ENCODE measurements around the gene EDRF1. TPM values are rescaled to one million over a fixed set of nuclear protein-coding genes. Genes with fewer than 3 reads are reported as not detected.

The EDRF1 gene
- total and polyA plus RNA-seq, 2 of the 8 experiments (the other 6 are each of a cell fraction or from before 2014, with no cell fraction given): 19.9 to 37.8 TPM

GRCh38 chr10:125734148-125734547, 14.6 kb downstream of the EDRF1 start:
- TF ChIP-seq POLR2A (IDR thresholded peaks at IDR 0.05; ENCODE audit: control extremely low read depth in 1 of 2, low read depth in 2 of 2, low read length in 2 of 2) (no peak), RBBP5 (IDR thresholded peaks at IDR 0.05; ENCODE audit: borderline replicate concordance, low read depth, low read length) (no peak), YY1 (IDR thresholded peaks at IDR 0.05; ENCODE audit: low read depth, low read length) (no peak), NANOG (IDR thresholded peaks at IDR 0.05; ENCODE audit: insufficient read depth, low read depth, low read length, poor library complexity, severe bottlenecking) (no peak), USF2 (IDR thresholded peaks at IDR 0.05; ENCODE audit: low read length) (no peak), HDAC6 (IDR thresholded peaks at IDR 0.05; ENCODE audit: low read depth, low read length) (no peak), JUN (IDR thresholded peaks at IDR 0.05; ENCODE audit: low read depth, low read length) (no peak), JUND (IDR thresholded peaks at IDR 0.05; ENCODE audit: low read length) (no peak)
- CTCF ChIA-PET (ENCODE audit: partially characterized antibody): no interaction called here

More at GRCh38 chr10:125734148-125734547, 14.6 kb downstream of the EDRF1 start:
- Histone ChIP-seq H3K23me2 (ENCODE audit: low read depth, low read length) (no peaks in the 10 kb centered on the region), H2AFZ (ENCODE audit: low read length) (no peak overlapping the region), H3K9ac (replicated peaks in 1 of 4; ENCODE audit: extremely low read depth in 1 of 4, low read depth in 3 of 4, low read length in 3 of 4) (no peak overlapping the region), H3K36me3 (ENCODE audit: control insufficient read depth in 2 of 4, insufficient read depth in 4 of 4, low read length in 3 of 4) (peaks cover 33 to 95% (median 84%) of the 10 kb centered on the region in 4 experiments), H3K56ac (replicated peaks; ENCODE audit: insufficient read length, low read depth, low read length) (no peak overlapping the region), H3K9me3 (ENCODE audit: insufficient read depth in 2 of 2, low read depth in 1 of 2, low read length in 1 of 2) (no peaks in the 10 kb centered on the region), H4K91ac (replicated peaks; ENCODE audit: insufficient read length, low read length) (no peak overlapping the region), H2BK5ac (ENCODE audit: low read depth, low read length) (no peak overlapping the region), H3K23ac (ENCODE audit: insufficient read length) (no peak overlapping the region), H3K4me2 (ENCODE audit: insufficient read depth in 1 of 2, low read depth in 2 of 2, low read length in 2 of 2) (no peak overlapping the region), H2BK15ac (ENCODE audit: low read length) (no peak overlapping the region), H3K4me1 (replicated peaks in 1 of 4; ENCODE audit: control insufficient read depth in 3 of 4, insufficient read depth in 4 of 4, low read length in 3 of 4) (no peaks in the 10 kb centered on the region), H2BK120ac (replicated peaks; ENCODE audit: low read depth, low read length) (no peak overlapping the region), H4K5ac (ENCODE audit: insufficient read length, low read depth, low read length) (no peak overlapping the region), H3K79me2 (ENCODE audit: control insufficient read depth in 1 of 2, insufficient read depth in 2 of 2, low read length in 2 of 2) (no peaks in the 10 kb centered on the region), H3K4me3 (ENCODE audit: extremely low read depth in 1 of 4, insufficient read depth in 2 of 4, low read depth in 3 of 4, low read length in 4 of 4) (no peak overlapping the region), H4K8ac (ENCODE audit: extremely low read depth, insufficient read depth, low read length) (no peak overlapping the region), H4K20me1 (replicated peaks in 1 of 2; ENCODE audit: control insufficient read depth in 1 of 2, insufficient read depth in 2 of 2, low read length in 2 of 2) (peaks cover 0 to 6% of the 10 kb centered on the region in 2 experiments), H3K18ac (ENCODE audit: extremely low read depth, low read length) (no peak overlapping the region), H2BK20ac (ENCODE audit: low read length) (no peak overlapping the region), H3K27me3 (replicated peaks in 1 of 4; ENCODE audit: control insufficient read depth in 3 of 4, extremely low read depth in 1 of 4, insufficient read depth in 3 of 4, low read length in 3 of 4) (no peaks in the 10 kb centered on the region), H3K27ac (ENCODE audit: low read depth, low read length) (no peak overlapping the region), H2BK12ac (ENCODE audit: low read depth, low read length) (no peak overlapping the region), H3K4ac (replicated peaks; ENCODE audit: insufficient read length, low read depth, low read length) (no peak overlapping the region), H3K14ac (ENCODE audit: insufficient read length) (no peak overlapping the region), H3K79me1 (ENCODE audit: low read depth, low read length) (no peaks in the 10 kb centered on the region), H2AK5ac (ENCODE audit: low read depth, low read length) (no peak overlapping the region)
- FAIRE-seq (no peak), DNase-seq (ENCODE audit: low read depth in 1 of 2, low spot score in 2 of 2) (no peak)
- 97% methylated on average over 1 of the region's 1 CpG; no CpG with 5 or more reads in 1 of the 2 experiments for WGBS, 2 experiments (ENCODE audit: extremely low coverage in 1 of 2, insufficient coverage in 1 of 2, insufficient read length in 1 of 2, insufficient replicate concordance in 2 of 2, low coverage in 1 of 2, low lambda C conversion rate in 2 of 2, missing lambda C conversion rate in 1 of 2)
- POLR2A ChIA-PET (ENCODE audit: partially characterized antibody): interaction anchor here (0.8 to 1.2 kb wide), 3 partner anchors 9 to 32 kb away, joined by 3 to 4 read pairs (median 3); no protein-coding TSS in a partner anchor
